ENCODE results near the gene IFNL1.

- TF ChIP-seq CTCF (conservative IDR thresholded peaks at IDR 0.05) (no peak), ZFX (IDR thresholded peaks at IDR 0.05) (no peak)
These were observed 5.4 kb downstream of the IFNL1 start for GRCh38 chr19:39301562-39301961.
